ENCODE measurements around the gene PTPRQ. TPM values are rescaled to one million over a fixed set of nuclear protein-coding genes. Genes with fewer than 3 reads are reported as not detected.

Gene PTPRQ
- total RNA-seq, 4 donors from 2014 or later: 0.24 to 0.47 (median 0.30) TPM; not detected in 1

DNA sequence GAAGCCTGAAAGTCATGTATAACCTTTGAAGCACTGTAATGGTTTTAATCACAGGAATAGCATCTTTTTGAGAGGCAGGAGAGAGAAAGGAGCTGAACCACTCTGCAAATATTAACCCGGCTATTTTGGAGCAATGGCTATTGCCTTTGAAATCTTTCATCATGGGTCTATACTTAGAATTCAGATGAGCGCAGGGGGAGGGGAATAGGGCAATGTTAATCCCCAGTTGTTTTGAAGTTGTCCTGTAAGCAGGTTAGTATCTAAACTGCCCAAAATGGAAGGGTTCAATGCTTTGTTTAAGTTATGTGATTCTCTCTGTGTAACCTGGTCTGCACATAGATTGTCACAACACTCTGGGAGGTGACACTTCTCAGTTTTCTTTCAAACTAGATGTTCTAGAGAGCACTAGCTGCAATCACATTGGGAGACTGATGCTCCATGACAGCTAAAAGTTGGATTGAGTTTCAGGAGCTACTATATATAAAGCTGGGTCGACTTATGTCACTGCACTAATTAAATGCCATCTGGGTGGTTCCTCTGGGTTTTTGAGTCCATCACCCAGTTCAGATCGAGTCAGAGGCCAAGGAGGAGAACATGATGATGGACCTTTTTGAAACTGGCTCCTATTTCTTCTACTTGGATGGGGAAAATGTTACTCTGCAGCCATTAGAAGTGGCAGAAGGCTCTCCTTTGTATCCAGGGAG is 263.2 kb downstream of the PTPRQ start, which contains the start of gene MYF6:
MYF6 (plus strand) TSS at position 509 of the 704 bp plus-strand sequence; CDS start at position 595, 86 bp downstream.
- TF ChIP-seq POLR2A (IDR thresholded peaks at IDR 0.05) (no peak), POLR2AphosphoS5 (IDR thresholded peaks at IDR 0.05) (no peak), EP300 (IDR thresholded peaks at IDR 0.05) (no peak)
- TF ChIP-seq, protein P1, sequence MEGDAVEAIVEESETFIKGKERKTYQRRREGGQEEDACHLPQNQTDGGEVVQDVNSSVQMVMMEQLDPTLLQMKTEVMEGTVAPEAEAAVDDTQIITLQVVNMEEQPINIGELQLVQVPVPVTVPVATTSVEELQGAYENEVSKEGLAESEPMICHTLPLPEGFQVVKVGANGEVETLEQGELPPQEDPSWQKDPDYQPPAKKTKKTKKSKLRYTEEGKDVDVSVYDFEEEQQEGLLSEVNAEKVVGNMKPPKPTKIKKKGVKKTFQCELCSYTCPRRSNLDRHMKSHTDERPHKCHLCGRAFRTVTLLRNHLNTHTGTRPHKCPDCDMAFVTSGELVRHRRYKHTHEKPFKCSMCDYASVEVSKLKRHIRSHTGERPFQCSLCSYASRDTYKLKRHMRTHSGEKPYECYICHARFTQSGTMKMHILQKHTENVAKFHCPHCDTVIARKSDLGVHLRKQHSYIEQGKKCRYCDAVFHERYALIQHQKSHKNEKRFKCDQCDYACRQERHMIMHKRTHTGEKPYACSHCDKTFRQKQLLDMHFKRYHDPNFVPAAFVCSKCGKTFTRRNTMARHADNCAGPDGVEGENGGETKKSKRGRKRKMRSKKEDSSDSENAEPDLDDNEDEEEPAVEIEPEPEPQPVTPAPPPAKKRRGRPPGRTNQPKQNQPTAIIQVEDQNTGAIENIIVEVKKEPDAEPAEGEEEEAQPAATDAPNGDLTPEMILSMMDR (IDR thresholded peaks at IDR 0.05): no peak
- H3K27ac ChIP-seq: no peak within 1 kb of the TSS
- H3K36me3 ChIP-seq: no peaks in the 10 kb centered on the region
- no peak for DNase-seq (ENCODE audit: low spot score in 2 of 2)
- H3K27me3 ChIP-seq: peaks cover 31% of the 10 kb centered on the region
- no peak within 1 kb of the TSS for H3K4me3 ChIP-seq
- WGBS: 75% methylated on average over 4 of the region's 4 CpGs
- H3K9me3 ChIP-seq: no peaks in the 10 kb centered on the region
- peaks cover 2% of the 10 kb centered on the region for H3K4me1 ChIP-seq

DNA sequence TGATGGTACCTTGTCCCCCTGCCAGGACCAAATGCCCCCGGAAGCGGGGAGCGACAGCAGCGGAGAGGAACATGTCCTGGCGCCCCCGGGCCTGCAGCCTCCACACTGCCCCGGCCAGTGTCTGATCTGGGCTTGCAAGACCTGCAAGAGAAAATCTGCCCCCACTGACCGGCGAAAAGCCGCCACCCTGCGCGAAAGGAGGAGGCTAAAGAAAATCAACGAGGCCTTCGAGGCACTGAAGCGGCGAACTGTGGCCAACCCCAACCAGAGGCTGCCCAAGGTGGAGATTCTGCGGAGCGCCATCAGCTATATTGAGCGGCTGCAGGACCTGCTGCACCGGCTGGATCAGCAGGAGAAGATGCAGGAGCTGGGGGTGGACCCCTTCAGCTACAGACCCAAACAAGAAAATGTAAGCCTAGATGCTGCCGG is 263.8 kb downstream of the PTPRQ start:
- TF ChIP-seq EP300 (IDR thresholded peaks at IDR 0.05) (no peak), POLR2A (IDR thresholded peaks at IDR 0.05) (no peak), POLR2AphosphoS5 (IDR thresholded peaks at IDR 0.05) (no peak)
- TF ChIP-seq, protein P1 (IDR thresholded peaks at IDR 0.05): no peak
- no peak for DNase-seq (ENCODE audit: low spot score in 2 of 2)
- WGBS: 58% methylated on average over 15 of the region's 21 CpGs
- no peak overlapping the region for H3K27ac ChIP-seq
- no peaks in the 10 kb centered on the region for H3K9me3 ChIP-seq
- no peaks in the 10 kb centered on the region for H3K36me3 ChIP-seq
- H3K4me3 ChIP-seq: no peak overlapping the region
- peaks cover 36% of the 10 kb centered on the region for H3K27me3 ChIP-seq
- H3K4me1 ChIP-seq: peaks cover 2% of the 10 kb centered on the region

DNA sequence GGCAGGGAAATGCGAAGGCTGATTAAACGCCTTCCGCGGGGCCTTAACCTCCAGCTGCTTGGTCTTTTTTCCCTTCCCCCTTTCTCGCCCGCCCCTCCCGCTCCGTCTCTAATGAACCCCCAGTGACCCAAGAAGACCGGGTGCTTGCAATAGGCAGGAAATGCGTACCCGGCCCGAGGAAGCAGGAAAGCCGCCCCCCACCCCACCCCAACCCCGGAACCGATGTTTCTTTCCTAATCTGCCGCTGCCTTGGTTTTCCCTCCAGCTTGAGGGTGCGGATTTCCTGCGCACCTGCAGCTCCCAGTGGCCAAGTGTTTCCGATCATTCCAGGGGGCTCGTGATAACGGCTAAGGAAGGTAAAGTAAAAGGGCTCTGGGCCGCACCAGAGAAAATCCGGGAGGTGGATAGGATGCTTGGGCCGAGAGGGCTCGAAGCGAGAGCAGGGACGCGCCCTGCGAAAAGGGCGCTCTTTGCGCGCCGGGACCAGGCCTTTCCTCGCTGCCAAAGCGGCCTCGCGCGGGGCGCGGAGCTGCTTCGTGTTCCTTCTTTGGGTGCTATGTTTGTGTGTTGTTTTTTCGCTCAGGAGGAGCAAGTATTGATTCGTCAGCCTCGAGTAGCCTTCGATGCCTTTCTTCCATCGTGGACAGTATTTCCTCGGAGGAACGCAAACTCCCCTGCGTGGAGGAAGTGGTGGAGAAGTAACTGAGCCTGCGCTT is 264.4 kb downstream of the PTPRQ start:
- H3K4me1 ChIP-seq: peaks cover 2% of the 10 kb centered on the region
- H3K9me3 ChIP-seq: no peaks in the 10 kb centered on the region
- H3K27me3 ChIP-seq: peaks cover 38% of the 10 kb centered on the region
- no peak for TF ChIP-seq POLR2AphosphoS5 (IDR thresholded peaks at IDR 0.05)
- DNase-seq (ENCODE audit: low spot score in 2 of 2): no peak
- no peaks in the 10 kb centered on the region for H3K36me3 ChIP-seq
- H3K27ac ChIP-seq: no peak overlapping the region
- 25% methylated on average over 49 of the region's 50 CpGs for WGBS
- no peak overlapping the region for H3K4me3 ChIP-seq

DNA sequence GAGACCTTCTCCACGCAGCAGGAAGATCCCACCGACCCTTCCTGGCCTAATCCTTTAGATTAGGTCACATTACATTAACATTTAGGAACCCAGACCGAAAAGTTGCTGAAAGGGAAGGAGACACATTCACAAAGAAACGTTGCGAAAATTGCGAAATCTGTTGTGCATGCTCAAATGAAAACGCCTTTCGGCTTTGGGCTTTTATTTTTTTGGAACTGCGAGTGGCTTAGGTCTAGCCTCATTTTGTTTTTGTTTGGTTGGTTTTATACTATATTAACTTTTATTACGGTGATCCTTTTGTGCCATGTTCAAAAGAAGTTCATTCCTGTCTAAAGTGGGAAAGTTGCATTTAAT is 264.9 kb downstream of the PTPRQ start:
- no peaks in the 10 kb centered on the region for H3K36me3 ChIP-seq
- peaks cover 2% of the 10 kb centered on the region for H3K4me1 ChIP-seq
- peaks cover 44% of the 10 kb centered on the region for H3K27me3 ChIP-seq
- WGBS: 57% methylated on average over 10 of the region's 10 CpGs
- no peak overlapping the region for H3K4me3 ChIP-seq
- no peaks in the 10 kb centered on the region for H3K9me3 ChIP-seq
- no peak for TF ChIP-seq POLR2A (IDR thresholded peaks at IDR 0.05)
- TF ChIP-seq EP300 (IDR thresholded peaks at IDR 0.05): no peak
- TF ChIP-seq, protein P1 (IDR thresholded peaks at IDR 0.05): no peak
- no peak for TF ChIP-seq POLR2AphosphoS5 (IDR thresholded peaks at IDR 0.05)
- DNase-seq (ENCODE audit: low spot score in 2 of 2): no peak
- no peak overlapping the region for H3K27ac ChIP-seq

DNA sequence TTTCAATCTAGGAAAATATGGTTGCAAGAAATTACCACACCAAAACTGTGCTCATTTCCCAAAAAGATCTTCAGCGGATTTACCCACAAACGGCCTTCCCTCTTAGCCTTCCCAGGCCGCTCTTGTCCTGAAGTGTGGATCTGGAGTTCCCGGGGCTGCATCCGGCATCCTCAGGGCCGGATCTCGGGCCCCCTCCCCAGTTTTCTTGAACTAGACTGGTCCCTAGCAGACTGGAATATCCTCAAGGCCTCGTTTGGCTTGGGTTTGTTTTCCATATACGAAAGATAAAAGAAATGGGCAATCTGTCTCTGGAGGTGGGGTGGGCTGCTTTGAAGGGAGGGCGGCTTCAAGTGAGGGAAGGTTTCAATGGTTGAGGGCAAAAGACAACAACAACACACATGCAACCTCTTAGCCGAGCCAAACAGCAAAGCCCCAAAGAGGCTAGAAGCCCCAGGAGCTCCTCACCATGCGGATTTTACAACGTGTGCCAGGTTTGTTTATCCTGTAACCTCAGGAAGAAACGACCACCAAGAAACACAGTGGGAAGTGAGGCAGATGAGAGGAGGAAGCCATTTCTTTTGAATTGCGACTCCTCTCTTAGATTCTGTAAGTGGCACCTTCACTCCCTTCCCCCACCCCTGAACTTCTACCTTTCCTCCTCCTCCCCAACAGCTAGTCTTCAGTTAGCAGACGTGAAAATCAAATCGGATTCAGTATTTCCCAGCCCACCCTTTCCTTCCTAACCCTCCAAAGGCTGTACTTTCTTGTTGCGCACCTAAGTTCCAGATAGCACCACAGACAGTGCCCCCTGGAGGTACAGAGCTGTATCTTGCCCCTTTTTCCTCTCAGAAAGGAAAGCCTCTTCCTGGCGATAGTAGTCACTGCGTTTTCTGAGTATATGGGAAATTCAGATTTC is 266.0 kb downstream of the PTPRQ start:
- Histone ChIP-seq H3K4me1 (peaks cover 2% of the 10 kb centered on the region), H3K9me3 (no peaks in the 10 kb centered on the region), H3K36me3 (no peaks in the 10 kb centered on the region), H3K27me3 (peaks cover 54% of the 10 kb centered on the region), H3K4me3 (no peak overlapping the region), H3K27ac (no peak overlapping the region)
- TF ChIP-seq, protein P1 (IDR thresholded peaks at IDR 0.05): no peak
- TF ChIP-seq POLR2A (IDR thresholded peaks at IDR 0.05) (no peak), EP300 (IDR thresholded peaks at IDR 0.05) (no peak), POLR2AphosphoS5 (IDR thresholded peaks at IDR 0.05) (no peak)
- 78% methylated on average over 20 of the region's 20 CpGs for WGBS
- DNase-seq (ENCODE audit: low spot score in 2 of 2): no peak

Measured in suprapubic skin (tissue), 4 donors.